Karpas-422 (cell line): ENCODE data around the gene EBPL. TPM values are rescaled to one million over a fixed set of nuclear protein-coding genes. Genes with fewer than 3 reads are reported as not detected.
A peak's percentile ranks its signal among the peaks of the same experiment; 100 is the strongest.

Experiments
- DNase-seq: peaks from one replicate; pipeline ENCODE4 v3.0.0-alpha.2; 2015
- H2AFZ ChIP-seq: fragments of 200-600 bp; sonication (generic); 2 replicates; pipeline ENCODE4 v1.6.1; 2014; ENCODE audit warnings: antibody characterized with exemption, low read length, mixed read lengths
- H3K27ac ChIP-seq: fragments of 200-600 bp; sonication (generic); 2 replicates; pipeline ENCODE4 v1.5.1; 2014; ENCODE audit warnings: mild to moderate bottlenecking, low read length, moderate library complexity
- H3K27me3 ChIP-seq: fragments of 200-600 bp; sonication (generic); 2 replicates; pipeline ENCODE4 v1.6.1; 2014; ENCODE audit warnings: low read length, mixed read lengths
- H3K36me3 ChIP-seq: fragments of 200-600 bp; sonication (generic); 2 replicates; pipeline ENCODE4 v1.6.1; 2014; ENCODE audit warnings: low read length, mixed read lengths; ENCODE audit not compliant: insufficient read depth
- H3K4me1 ChIP-seq: fragments of 200-600 bp; sonication (generic); 2 replicates; pipeline ENCODE4 v1.6.1; 2014; ENCODE audit warnings: mild to moderate bottlenecking, low read length, mixed read lengths
- H3K4me2 ChIP-seq: fragments of 200-600 bp; sonication (generic); 2 replicates; pipeline ENCODE4 v1.6.1; 2014; ENCODE audit warnings: low read length, low read depth, mild to moderate bottlenecking; ENCODE audit not compliant: poor library complexity, severe bottlenecking
- H3K4me3 ChIP-seq: fragments of 200-600 bp; sonication (generic); 2 replicates; pipeline ENCODE4 v1.5.1; 2014; ENCODE audit warnings: mild to moderate bottlenecking, antibody characterized with exemption, low read length, mixed read lengths
- H3K79me2 ChIP-seq: fragments of 200-600 bp; sonication (generic); 2 replicates; pipeline ENCODE4 v1.6.1; 2014; ENCODE audit warnings: mild to moderate bottlenecking, low read length, mixed read lengths
- H3K9ac ChIP-seq: fragments of 200-600 bp; sonication (generic); 2 replicates; pipeline ENCODE4 v1.6.0; 2014; ENCODE audit warnings: low read length
- H3K9me2 ChIP-seq: fragments of 200-600 bp; sonication (generic), shearing (Covaris generic); replicated peaks from 2 replicates; pipeline ENCODE4 v1.6.0; 2014; ENCODE audit warnings: mild to moderate bottlenecking, low read length, moderate library complexity; ENCODE audit not compliant: insufficient read depth
- H3K9me3 ChIP-seq: fragments of 300-700, 200-600 bp; sonication (generic); 2 replicates; pipeline ENCODE4 v1.6.1; 2014; ENCODE audit warnings: low read length, mixed read lengths
- H4K20me1 ChIP-seq: fragments of 200-600 bp; sonication (generic); 2 replicates; pipeline ENCODE4 v1.6.1; 2014; ENCODE audit warnings: mild to moderate bottlenecking, antibody characterized with exemption, low read length, low read depth; ENCODE audit not compliant: insufficient read depth
- total RNA-seq: library from RNA; depleted of rRNA; stranded (reverse); fragments of >200 nt; shearing (Covaris generic); gene quantifications from 2 replicates; pipeline ENCODE4 v1.2.3, GENCODE V29; 2014; ENCODE audit warnings: low replicate concordance

The EBPL gene
- total RNA-seq, 1 experiment from 2014 or later, result 175 TPM

DNA sequence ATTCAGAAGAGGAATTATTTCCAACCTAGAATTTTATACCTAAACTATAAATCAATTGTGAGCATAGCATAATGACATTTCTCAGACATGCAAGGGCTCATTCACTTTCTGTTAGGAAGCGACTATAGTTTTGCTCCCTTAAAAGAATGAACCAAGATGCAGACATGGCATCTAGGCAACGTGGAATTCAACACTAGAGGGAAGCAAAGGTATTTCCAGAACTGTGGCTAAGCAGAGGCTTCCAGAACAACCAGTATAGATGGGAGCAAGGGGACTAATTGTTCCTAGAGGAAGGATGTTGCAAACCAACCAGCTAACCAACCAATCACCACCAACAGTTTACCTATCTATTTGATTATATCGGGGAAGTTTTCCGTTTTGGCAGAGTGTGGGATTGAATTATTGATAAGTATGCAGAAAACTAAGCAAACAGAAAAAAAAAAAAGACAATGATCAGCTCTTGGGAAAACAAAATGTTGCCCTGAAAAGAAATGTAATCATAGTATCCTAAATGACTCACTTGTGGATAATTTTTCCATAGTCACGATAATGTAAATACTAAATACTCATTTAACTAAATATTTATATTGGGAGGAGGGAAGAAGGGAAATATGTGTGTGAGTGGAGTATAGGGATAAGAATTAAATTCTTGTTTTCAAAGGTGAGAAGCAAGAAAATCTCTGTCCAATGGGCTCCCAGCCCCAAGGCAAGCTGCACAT lies 41.9 kb downstream of the EBPL start:
- Histone ChIP-seq H3K36me3 (no peaks in the 10 kb centered on the region), H3K4me2 (no peak overlapping the region), H4K20me1 (no peaks in the 10 kb centered on the region), H2AFZ (no peak overlapping the region), H3K27ac (no peak overlapping the region), H3K79me2 (no peaks in the 10 kb centered on the region), H3K4me3 (no peak overlapping the region), H3K9me2 (no peaks in the 10 kb centered on the region), H3K27me3 (no peaks in the 10 kb centered on the region), H3K9ac (no peak overlapping the region), H3K4me1 (peaks cover 3% of the 10 kb centered on the region; the same call in 1 of the 2 replicates), H3K9me3 (no peaks in the 10 kb centered on the region)
- DNase-seq, result no peak

DNA sequence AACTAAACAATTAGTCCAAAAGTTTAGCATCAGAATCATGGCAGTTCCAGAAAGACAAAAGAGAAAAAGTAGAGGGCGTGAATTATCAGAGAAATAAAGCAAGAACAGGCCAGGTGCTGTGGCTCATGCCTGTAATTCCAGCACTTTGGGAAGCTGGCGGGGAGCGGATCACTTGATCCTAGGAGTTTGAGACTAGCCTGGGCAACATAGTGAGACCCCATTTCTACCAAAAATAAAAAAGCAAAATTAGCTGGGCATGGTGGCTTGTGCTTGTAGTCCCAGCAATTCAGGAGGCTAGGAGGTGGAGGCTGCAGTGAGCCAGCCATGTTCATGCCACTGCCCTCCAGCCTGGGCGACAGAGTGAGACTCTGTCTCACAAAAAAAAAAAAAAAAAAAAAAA lies 44.6 kb downstream of the EBPL start:
- Histone ChIP-seq H3K9me3 (no peaks in the 10 kb centered on the region), H3K9me2 (no peaks in the 10 kb centered on the region), H3K4me1 (peaks cover 24% of the 10 kb centered on the region), H4K20me1 (no peaks in the 10 kb centered on the region), H3K9ac (no peak overlapping the region), H3K36me3 (no peaks in the 10 kb centered on the region), H3K27me3 (no peaks in the 10 kb centered on the region), H2AFZ (no peak overlapping the region), H3K79me2 (no peaks in the 10 kb centered on the region), H3K27ac (no peak overlapping the region), H3K4me3 (no peak overlapping the region), H3K4me2 (no peak overlapping the region)
- DNase-seq, result no peak

DNA sequence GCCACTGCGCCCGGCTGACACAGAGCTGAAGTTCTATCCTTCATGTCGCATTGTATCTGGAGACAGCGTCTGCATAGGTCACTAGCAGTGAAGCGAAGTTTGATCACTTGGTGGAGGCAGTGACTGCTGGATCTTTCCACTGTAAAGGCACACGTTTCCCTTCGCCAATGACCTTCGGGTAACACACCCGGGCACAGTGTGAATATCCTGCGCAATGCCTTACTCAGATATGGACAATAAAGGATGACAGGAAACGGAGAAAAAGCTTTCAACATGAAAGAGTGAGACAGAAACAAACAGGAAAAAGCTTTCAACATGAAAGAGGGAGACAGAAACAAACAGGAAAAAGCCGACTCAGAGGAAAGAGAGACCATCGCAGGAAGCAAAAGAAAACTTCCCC lies 45.8 kb downstream of the EBPL start:
- no peaks in the 10 kb centered on the region for H3K79me2 ChIP-seq
- no peaks in the 10 kb centered on the region for H3K9me2 ChIP-seq
- H3K9ac ChIP-seq, result no peak overlapping the region
- no peaks in the 10 kb centered on the region for H3K27me3 ChIP-seq
- H3K4me1 ChIP-seq, result peaks cover 26% of the 10 kb centered on the region
- no peaks in the 10 kb centered on the region for H4K20me1 ChIP-seq
- no peak overlapping the region for H2AFZ ChIP-seq
- H3K27ac ChIP-seq, result no peak overlapping the region
- H3K36me3 ChIP-seq, result no peaks in the 10 kb centered on the region
- H3K4me2 ChIP-seq, result no peak overlapping the region
- no peak overlapping the region for H3K4me3 ChIP-seq
- no peak for DNase-seq
- H3K9me3 ChIP-seq, result no peaks in the 10 kb centered on the region

DNA sequence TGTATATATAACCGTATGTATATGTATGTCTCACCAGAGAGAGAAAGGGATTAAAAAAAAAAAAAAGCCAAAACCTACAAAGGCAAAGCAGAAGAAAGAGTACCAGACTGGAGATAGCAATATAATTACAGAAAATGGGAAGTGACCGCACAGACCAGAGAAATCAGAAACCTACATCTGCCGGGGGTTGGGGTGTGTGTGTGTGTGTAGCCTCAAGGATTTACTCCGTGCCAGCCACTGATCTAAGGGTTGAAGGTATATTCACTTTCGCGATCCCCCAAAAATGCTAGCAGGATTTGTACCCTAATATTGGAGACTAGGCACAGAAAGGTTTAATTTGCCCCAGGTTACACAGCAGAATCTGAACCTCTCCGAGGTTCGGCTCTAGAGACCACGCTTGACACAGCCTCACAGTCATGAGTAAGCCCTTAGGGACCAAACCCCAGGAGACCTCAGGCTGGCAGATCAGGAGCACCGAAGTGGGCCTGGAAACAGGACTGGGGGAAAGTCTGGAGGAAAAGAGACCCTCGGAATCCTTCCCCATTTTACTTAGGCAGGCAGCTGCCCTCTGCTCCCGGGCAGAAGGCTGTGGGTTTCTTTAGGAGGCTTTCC lies 48.1 kb downstream of the EBPL start:
- Histone ChIP-seq H3K36me3 (no peaks in the 10 kb centered on the region), H3K9me2 (no peaks in the 10 kb centered on the region), H3K4me2 (peak overlapping the region; percentile 82), H3K9me3 (no peaks in the 10 kb centered on the region), H3K4me3 (peak overlapping the region; percentile 63), H3K9ac (peak overlapping the region; percentile 68), H3K27ac (peak overlapping the region; percentile 81), H3K27me3 (no peaks in the 10 kb centered on the region), H4K20me1 (no peaks in the 10 kb centered on the region), H3K4me1 (peaks cover 26% of the 10 kb centered on the region), H3K79me2 (no peaks in the 10 kb centered on the region), H2AFZ (peak overlapping the region; percentile 80)
- DNase-seq, result peak; percentile 86

DNA sequence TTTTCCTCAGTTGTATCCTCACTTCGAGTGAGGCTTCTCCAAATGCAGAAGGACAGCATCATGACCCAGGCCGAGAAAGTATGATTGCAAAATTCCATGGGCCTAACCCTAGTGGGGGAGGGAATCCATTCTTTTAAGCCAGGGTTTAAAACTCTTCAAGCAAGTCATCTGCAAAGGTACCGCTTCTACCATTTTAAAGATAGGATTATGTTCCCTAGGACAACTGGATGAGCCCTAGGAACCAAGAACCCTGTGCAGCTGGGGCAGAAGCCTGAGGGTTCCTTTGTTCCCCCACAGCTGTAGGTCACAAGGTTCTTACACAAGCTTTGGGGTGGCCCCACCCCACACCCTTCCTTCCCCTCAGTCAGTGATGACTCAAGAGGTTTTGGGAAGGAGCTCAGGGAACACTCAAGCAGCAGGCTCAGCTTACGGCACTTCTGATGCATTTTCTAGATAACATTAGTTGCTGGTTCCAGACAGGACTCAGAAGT lies 49.4 kb downstream of the EBPL start:
- Histone ChIP-seq H3K27me3 (no peaks in the 10 kb centered on the region), H2AFZ (no peak overlapping the region), H3K27ac (peak overlapping the region; percentile 52), H3K4me1 (peaks cover 26% of the 10 kb centered on the region), H3K36me3 (no peaks in the 10 kb centered on the region), H3K79me2 (no peaks in the 10 kb centered on the region), H4K20me1 (no peaks in the 10 kb centered on the region), H3K9me2 (no peaks in the 10 kb centered on the region), H3K4me2 (peak overlapping the region; percentile 82), H3K9ac (peak overlapping the region; percentile 35; the same call in 1 of the 2 replicates), H3K9me3 (no peaks in the 10 kb centered on the region), H3K4me3 (no peak overlapping the region; the same call in 1 of the 2 replicates)
- DNase-seq, result no peak

DNA sequence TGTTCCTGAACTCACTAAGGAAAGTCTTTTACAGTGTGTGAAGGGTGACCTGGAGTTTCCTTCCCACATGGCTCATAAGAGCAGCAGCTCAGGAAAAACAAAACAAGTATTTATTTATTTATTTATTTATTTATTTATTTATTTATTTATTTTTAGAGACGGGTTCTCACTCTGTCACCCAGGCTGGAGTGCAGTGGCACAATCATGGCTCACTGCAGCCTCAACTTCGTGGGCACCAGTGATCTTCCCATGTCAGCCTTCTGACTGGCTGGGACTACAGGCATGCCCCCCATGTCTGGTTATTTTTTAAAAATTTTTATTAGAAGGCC lies 52.6 kb downstream of the EBPL start:
- H3K27me3 ChIP-seq, result no peaks in the 10 kb centered on the region
- no peaks in the 10 kb centered on the region for H3K9me3 ChIP-seq
- no peak overlapping the region for H2AFZ ChIP-seq
- H3K4me1 ChIP-seq, result peaks cover 37% of the 10 kb centered on the region
- H3K79me2 ChIP-seq, result no peaks in the 10 kb centered on the region
- no peak overlapping the region for H3K4me2 ChIP-seq
- DNase-seq, result no peak
- H3K4me3 ChIP-seq, result no peak overlapping the region
- H3K36me3 ChIP-seq, result no peaks in the 10 kb centered on the region
- no peaks in the 10 kb centered on the region for H3K9me2 ChIP-seq
- no peak overlapping the region for H3K27ac ChIP-seq
- no peak overlapping the region for H3K9ac ChIP-seq
- H4K20me1 ChIP-seq, result no peaks in the 10 kb centered on the region

DNA sequence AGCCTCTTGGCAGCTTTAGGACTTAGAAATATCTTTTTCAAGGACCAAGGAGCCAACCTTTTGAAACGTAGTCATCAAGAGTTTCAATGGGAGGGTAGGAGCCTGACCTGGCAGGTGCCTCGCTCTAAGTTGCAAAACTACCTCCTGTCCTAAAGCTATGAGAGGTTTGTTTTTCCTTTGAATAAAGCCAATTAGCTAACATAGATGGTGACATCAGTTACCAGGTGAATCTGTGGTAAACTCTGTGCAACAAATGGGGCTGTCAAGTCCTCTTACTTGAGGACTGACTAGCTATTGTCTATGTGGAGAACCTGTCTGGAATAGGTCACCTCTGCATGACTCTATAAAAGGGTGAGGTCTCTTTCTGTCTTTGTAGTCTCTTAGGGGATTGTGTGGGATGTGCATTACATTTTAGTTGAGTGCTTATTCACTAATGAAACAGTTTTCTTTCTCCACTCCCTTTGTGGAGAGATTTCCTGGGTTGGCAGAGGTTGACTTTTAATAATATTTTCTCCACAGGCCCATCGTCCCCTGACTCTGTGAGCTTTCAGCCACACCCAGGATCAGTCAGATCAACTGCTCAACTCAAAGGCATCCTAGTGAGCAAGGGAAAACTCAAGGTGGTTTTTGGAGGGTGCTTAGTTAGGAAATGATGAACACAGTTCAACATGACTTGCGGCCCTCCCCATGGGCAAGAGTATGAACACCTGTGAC lies 53.1 kb downstream of the EBPL start:
- Histone ChIP-seq H3K27ac (no peak overlapping the region), H3K36me3 (no peaks in the 10 kb centered on the region), H3K9me2 (no peaks in the 10 kb centered on the region), H3K4me1 (peaks cover 32% of the 10 kb centered on the region), H3K27me3 (no peaks in the 10 kb centered on the region), H3K9ac (no peak overlapping the region), H2AFZ (no peak overlapping the region), H3K79me2 (no peaks in the 10 kb centered on the region), H3K9me3 (no peaks in the 10 kb centered on the region), H3K4me3 (no peak overlapping the region), H4K20me1 (no peaks in the 10 kb centered on the region), H3K4me2 (no peak overlapping the region)
- no peak for DNase-seq

DNA sequence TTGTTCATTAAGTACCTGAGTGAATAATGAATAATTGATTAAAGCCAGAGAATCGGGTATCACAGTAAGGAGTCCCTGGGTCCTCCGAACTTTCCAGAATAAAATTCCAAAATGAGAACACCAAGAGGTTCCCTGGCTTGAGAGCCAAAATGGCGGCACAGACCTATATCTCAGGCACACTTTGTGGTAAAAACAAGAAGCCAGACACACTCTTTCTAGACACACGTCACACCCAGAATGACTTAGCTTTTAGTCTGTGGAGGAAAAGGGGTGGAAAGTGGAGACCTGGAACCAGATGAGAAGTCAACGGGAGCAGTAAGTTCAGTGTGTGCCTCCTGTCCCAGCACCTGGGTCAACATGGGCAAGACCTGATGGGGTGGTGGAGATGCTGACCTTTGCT lies 54.6 kb downstream of the EBPL start:
- Histone ChIP-seq H3K4me2 (no peak overlapping the region), H3K4me3 (no peak overlapping the region), H3K27ac (no peak overlapping the region), H3K9me2 (no peaks in the 10 kb centered on the region), H3K79me2 (peaks cover 3% of the 10 kb centered on the region; the same call in 1 of the 2 replicates), H3K4me1 (peaks cover 17% of the 10 kb centered on the region), H3K36me3 (no peaks in the 10 kb centered on the region), H4K20me1 (no peaks in the 10 kb centered on the region), H2AFZ (no peak overlapping the region), H3K27me3 (no peaks in the 10 kb centered on the region), H3K9me3 (no peaks in the 10 kb centered on the region), H3K9ac (no peak overlapping the region)
- DNase-seq, result no peak
